Omental fat pad (tissue), 4 donors: ENCODE results near the gene MOB3B. TPM values are rescaled to one million over a fixed set of nuclear protein-coding genes. Genes with fewer than 3 reads are reported as not detected.

Source experiments
- ATAC-seq: fragments of 150-250 bp; one replicate; pipeline ENCODE4 v1.9.1; 2016; ENCODE audit warnings: mild to moderate bottlenecking, moderate library complexity; ENCODE audit not compliant: low FRiP score
- DNase-seq: peaks from one replicate; pipeline ENCODE4 v3.0.0-alpha.2; 2019; ENCODE audit warnings: low spot score
- total RNA-seq, 4 donors: library from RNA; depleted of rRNA; stranded (reverse); fragments of >200 nt; gene quantifications; one replicate each; pipeline ENCODE4 v1.1.0, GENCODE V29; 2016
- TF ChIP-seq, protein P1 (sequence below), 3 donors: fragments of 450-650 bp; IDR thresholded peaks; one replicate each; pipeline ENCODE4 v1.5.1; 2016 to 2017; ENCODE audit warnings: antibody characterized with exemption in 3 of 3, mild to moderate bottlenecking in 3 of 3, moderate library complexity in 2 of 3

The MOB3B gene
- total RNA-seq, 4 donors from 2014 or later, result 7.9 to 11.5 (median 9.4) TPM

- TF ChIP-seq, protein P1, sequence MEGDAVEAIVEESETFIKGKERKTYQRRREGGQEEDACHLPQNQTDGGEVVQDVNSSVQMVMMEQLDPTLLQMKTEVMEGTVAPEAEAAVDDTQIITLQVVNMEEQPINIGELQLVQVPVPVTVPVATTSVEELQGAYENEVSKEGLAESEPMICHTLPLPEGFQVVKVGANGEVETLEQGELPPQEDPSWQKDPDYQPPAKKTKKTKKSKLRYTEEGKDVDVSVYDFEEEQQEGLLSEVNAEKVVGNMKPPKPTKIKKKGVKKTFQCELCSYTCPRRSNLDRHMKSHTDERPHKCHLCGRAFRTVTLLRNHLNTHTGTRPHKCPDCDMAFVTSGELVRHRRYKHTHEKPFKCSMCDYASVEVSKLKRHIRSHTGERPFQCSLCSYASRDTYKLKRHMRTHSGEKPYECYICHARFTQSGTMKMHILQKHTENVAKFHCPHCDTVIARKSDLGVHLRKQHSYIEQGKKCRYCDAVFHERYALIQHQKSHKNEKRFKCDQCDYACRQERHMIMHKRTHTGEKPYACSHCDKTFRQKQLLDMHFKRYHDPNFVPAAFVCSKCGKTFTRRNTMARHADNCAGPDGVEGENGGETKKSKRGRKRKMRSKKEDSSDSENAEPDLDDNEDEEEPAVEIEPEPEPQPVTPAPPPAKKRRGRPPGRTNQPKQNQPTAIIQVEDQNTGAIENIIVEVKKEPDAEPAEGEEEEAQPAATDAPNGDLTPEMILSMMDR (IDR thresholded peaks at IDR 0.05), result no peak
- ATAC-seq (no peak), DNase-seq (no peak)
Measured at GRCh38 chr9:27369591-27369990, 160.0 kb downstream of the MOB3B start.

DNA sequence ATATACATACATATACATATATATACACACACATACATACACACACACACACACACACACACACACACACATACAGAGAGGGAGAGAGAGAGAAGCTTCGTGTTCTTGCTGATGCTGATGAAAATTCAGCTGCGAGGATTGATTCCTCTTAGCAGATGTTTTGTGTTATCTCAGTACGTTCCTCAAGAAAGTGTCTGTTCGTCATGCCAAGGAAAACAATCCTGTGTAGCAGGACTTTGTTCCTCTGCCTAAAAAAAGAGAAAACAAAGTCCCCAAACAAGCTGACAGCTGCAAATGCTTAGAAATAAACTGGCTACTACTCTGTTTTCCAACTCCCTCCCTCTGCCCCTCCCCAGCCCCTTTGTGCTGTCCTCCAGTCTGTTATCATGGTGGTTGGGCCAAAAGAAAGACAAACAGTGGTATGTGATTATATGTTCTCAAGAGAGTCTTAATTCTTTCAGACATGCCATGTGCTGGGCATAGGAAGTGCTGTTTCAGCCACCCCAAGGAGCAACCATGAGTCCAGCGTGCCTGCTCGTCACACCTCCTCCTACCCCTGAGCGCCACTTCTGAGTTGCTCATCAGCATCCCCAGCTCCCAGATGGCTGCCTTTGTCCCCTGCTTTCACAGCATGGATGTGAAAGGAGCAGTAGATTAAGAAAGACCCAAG is 161.2 kb downstream of the MOB3B start:
- DNase-seq (no peak), ATAC-seq (no peak)
- TF ChIP-seq, protein P1 (IDR thresholded peaks at IDR 0.05), result no peak

DNA sequence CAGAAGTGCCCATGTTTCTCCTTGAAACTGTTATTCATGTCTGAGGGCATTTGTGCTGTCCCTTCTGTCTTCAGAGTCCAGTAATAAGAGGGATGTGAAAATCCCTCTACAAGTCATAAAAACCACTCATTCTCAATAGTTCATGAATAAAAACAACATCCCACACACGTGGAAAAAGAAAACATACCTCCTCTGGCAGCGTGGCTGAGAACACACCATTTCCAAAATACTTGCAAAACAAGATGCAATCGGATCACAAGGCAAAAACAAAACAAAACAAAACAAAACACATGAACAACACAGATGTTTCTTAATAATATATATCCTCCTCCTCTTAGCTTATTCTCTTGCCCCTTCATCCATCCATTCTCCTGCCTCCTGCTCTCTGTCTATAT is 161.7 kb downstream of the MOB3B start:
- TF ChIP-seq, protein P1 (IDR thresholded peaks at IDR 0.05), result no peak
- DNase-seq (no peak), ATAC-seq (no peak)

GRCh38 chr9:27367175-27367798 is 162.3 kb downstream of the MOB3B start:
- no peak for ATAC-seq
- no peak for DNase-seq

GRCh38 chr9:27365707-27366376 is 163.8 kb downstream of the MOB3B start:
- DNase-seq (no peak), ATAC-seq (no peak)
- TF ChIP-seq, protein P1 (IDR thresholded peaks at IDR 0.05), result no peak

More at GRCh38 chr9:27367175-27367798, 162.3 kb downstream of the MOB3B start:
- TF ChIP-seq, protein P1 (IDR thresholded peaks at IDR 0.05), result no peak

DNA sequence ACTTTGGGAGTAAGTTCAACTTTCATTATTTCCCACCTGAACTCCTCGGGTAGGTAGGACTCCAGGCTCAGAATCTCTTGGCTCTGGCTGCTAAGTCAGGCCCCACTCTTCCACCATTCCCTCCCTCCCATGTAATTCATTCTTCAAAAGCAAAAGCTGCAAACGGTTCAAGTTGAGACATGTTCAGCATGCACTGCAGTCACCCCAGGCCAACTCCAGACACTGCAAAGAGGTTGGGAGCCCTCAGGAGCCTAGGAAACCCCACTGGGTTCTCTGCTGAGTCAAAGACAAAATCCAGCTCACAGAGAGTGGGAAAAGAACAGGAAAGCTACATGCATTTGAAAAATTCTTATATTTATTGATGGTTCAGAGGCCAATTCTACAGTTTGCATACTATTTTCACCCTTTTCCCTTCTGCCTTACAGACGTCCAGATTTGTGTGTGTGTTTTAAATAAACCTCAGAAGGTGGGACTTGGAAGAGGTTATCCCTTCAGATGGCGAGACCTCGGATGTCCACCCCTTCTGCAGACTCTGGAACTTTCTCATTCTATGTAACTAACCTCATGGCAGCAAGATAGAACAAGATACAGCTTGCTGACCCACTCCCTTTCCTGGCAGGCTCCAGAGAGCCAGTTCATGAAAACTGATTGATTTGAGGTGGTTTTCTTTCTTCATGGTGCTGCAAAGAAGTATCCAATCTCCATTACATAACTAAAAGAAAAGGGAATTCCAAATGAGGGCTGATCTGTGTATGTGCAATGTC is 167.0 kb downstream of the MOB3B start:
- ATAC-seq (no peak), DNase-seq (no peak)
- TF ChIP-seq, protein P1 (IDR thresholded peaks at IDR 0.05), result no peak
